ENCODE measurements around the gene FSD2. TPM values are rescaled to one million over a fixed set of nuclear protein-coding genes. Genes with fewer than 3 reads are reported as not detected.
A peak's percentile ranks its signal among the peaks of the same experiment; 100 is the strongest.
"Not testable (repeated sequence)": the region's sequence is repeated elsewhere in the genome, so short reads cannot be mapped to it uniquely, and the experiment has no call there.

The FSD2 gene
- total RNA-seq, 2 donors from 2014 or later, result not detected

DNA sequence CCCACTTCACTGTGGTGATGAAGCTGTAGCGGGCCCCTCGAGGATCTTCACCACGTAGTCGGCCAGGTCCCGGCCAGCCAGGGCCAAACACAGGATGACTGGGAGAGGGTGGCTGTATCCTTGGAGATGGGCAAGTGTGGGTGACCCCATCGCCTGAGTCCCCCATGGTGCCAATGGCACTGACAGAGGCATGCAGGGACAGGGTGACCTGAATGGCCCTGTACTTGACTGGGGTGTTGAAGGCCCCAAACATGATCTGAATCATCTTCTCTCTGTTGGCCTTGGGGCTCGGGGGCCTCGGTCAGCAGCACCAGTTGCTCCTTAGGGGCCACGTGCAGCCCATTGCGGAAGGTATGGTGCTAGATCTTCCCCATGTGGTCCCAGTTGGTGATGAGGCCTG lies 79.1 kb downstream of the FSD2 start:
- DNase-seq (ENCODE audit: low spot score in 2 of 2) (no peak), ATAC-seq (no peak)
- Mint-ChIP-seq H3K9me3 (no peaks in the 10 kb centered on the region), H3K36me3 (peaks cover 0 to 4% of the 10 kb centered on the region in 2 donors), H3K27ac (no peak overlapping the region)

DNA sequence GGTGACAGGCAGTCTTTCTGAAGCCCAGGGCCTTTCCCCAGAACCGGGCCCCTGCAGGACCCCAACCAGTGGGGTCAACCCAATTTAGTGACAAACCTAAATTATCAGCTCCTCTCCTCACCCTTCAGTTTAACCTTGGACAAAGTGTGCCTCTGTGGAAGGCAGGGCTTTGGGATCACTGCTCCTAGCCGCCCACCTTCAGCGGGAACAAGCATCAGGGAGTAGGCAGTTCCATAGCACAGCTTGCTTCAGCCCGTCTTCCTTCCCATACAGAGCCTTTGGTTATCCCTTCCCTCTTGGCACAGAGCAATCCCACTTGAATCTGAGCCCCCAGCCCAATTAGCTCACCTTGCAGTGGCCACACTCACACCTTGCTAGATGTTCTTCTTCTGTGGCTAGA lies 90.9 kb downstream of the FSD2 start:
- ATAC-seq, result no peak
- peaks cover 9 to 10% of the 10 kb centered on the region in 2 donors for H3K9me3 Mint-ChIP-seq
- DNase-seq (ENCODE audit: low spot score in 2 of 2), result no peak
- no peak overlapping the region for H3K27ac Mint-ChIP-seq
- H3K36me3 Mint-ChIP-seq, result peaks cover 0 to 5% of the 10 kb centered on the region in 2 donors

DNA sequence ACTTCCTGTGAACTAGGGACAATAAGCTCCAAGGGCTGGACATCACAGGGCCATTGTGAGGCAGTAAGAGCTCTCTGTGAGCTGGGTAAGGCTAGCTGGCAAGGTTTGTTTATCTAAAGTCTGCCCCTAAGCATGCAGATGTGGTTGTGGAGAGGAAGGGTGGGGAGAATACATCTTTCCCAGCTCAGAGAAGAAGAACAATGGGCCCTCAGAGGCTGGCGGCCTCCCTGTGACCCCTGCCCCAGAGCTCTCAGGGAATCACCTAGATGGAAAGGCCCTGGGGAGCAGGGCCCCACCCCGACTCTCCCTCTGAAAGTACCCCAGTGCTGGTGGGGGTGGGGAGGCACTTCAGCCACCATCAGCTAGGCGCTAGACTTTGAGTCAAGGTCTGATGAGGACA lies 91.9 kb downstream of the FSD2 start:
- ATAC-seq (no peak), DNase-seq (ENCODE audit: low spot score in 2 of 2) (no peak)
- Mint-ChIP-seq H3K9me3 (peaks cover 6 to 9% of the 10 kb centered on the region in 2 donors), H3K27ac (no peak overlapping the region), H3K36me3 (peaks cover 0 to 5% of the 10 kb centered on the region in 2 donors)

DNA sequence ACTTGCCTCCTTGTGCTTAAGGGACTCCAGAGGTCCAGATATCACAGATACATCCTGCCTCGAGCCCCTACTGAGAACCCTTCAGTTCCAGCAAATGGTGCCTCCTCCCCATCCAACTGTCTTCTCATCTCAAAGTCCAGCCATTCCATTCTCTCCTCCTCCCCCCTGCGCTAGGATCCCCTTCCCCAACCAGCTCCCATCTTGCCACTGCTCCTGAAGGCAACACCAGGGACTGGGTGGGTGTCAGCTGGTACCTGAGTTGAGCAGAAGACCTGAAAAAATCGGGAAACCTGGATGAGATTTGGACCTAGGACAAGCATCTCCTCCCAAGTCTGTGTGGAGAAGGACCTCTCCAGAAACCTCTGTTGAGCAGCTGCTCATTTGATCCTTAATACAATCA lies 93.8 kb downstream of the FSD2 start:
- no peak for ATAC-seq
- peaks cover 0 to 4% of the 10 kb centered on the region in 2 donors for H3K36me3 Mint-ChIP-seq
- peaks cover 0 to 3% of the 10 kb centered on the region in 2 donors for H3K9me3 Mint-ChIP-seq
- DNase-seq (ENCODE audit: low spot score in 2 of 2), result no peak
- H3K27ac Mint-ChIP-seq, result no peak overlapping the region

DNA sequence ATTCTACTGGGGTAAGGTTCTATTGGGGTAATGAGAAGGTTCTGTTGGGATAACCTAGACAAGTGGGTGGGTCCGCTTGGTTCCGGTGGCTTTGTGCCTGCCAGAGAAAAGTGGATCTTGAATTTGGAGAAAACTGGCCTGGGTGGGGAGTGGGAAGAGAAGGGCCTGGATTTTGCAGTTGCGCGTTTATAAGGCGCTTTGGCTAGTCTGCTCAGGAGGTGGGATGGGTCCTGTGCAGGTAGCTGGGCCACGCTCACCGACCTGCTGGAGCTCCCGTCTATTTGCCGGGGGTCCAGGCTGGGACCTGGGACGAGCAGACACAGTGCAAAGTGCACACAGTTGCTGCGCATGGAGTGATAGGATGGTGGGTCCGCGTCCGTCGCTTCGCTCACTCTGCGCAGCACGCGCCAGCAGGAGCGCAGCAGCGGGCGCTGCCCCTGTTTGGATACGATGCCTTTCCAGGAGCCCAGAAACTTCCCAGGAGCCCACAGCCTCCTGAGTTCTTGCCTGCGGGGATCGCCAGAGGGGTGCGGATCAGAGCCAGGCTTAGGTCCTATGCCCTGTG lies 94.9 kb downstream of the FSD2 start:
- H3K27ac Mint-ChIP-seq, result no peak overlapping the region
- no peaks in the 10 kb centered on the region for H3K9me3 Mint-ChIP-seq
- no peaks in the 10 kb centered on the region for H3K36me3 Mint-ChIP-seq
- ATAC-seq (no peak), DNase-seq (ENCODE audit: low spot score in 2 of 2) (no peak)

DNA sequence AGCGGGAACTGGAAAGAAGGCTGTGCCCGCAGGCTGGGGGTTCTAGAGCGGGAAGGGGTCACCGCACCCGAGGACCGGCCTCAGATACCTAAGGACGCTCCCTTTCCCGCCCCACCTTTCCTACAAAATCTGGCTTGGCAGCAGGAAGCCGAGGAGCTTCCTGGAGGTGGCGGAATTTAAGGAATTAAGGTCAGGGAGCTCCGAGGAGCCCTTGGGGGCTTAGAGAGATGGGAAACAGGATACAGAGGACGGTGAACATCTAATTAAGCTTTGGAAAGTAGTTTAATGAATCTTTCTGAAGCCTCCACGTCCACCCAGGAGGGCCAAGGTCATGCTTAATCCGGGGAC lies 95.7 kb downstream of the FSD2 start:
- Mint-ChIP-seq H3K27ac (no peak overlapping the region), H3K9me3 (no peaks in the 10 kb centered on the region), H3K36me3 (no peaks in the 10 kb centered on the region)
- ATAC-seq (no peak), DNase-seq (ENCODE audit: low spot score in 2 of 2) (no peak)

DNA sequence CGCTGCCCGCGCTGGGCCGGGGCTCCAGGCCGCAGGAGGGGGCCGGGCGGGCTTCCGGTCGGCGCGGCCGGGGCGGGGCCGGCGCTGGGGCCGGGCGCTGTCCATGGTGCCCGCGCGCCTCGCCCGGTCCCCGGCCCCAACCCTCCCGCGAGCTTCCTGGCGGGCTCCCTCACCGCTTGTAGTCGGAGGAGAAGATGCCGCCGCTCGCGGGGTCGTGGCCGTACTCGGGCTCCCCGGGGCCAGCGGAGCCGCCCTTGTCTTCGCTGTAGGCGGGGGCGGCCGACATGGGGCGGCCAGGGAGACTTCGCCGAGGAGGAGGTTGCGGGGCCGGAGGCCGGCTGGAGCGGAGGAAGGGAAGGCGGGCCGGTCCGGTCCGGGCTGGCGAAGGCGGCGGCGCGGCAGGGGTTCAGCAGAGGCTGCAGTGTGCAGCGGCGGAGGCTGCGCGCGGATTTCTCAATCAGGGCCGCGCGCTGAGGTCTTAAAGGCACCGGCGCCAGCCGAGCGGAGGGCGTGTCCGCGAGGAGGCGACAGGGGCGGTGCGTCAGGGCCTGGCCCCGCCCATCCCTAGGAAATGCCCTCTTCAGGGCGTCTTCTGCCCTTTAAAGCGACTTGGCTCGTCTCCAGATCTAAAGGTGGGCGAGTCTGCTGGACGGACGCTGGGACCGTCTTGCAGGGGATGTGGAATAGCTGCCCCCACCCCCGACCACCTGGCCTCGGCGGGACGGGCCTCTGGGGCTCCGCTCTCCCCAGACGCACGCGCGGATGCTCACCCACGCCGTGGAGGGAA lies 96.3 kb downstream of the FSD2 start, which contains the start of gene AP3B2:
Gene AP3B2, minus strand, starts transcription at position 455 of the 787 bp plus-strand sequence. Its CDS starts 169 bp downstream, at position 286.
- H3K27ac Mint-ChIP-seq, result no peak within 1 kb of the TSS
- ATAC-seq (peak; percentile 92 to 95), DNase-seq (ENCODE audit: low spot score in 2 of 2) (peak; percentile 74 to 77)
- no peaks in the 10 kb centered on the region for H3K36me3 Mint-ChIP-seq
- H3K9me3 Mint-ChIP-seq, result no peaks in the 10 kb centered on the region

DNA sequence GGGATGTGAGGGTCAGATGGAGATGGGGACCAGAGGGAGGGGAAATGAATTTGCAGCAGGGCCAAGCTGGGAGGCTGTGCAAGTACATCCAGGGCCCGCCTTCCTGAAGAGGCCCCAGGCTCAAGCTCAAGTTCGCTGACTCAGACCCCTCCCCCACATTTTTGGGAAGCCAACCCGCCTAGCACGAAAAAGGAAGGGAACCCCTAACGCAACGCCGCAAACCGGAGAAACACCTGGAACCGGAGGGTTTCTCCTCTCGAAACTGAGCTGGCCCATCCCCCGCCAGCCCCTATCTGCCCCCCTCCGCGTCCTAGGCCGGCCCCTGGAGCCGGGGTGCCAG lies 96.8 kb downstream of the FSD2 start:
- DNase-seq (ENCODE audit: low spot score in 2 of 2) (no peak), ATAC-seq (peak in 1 of 2 donors; percentile 4)
- Mint-ChIP-seq H3K27ac (no peak overlapping the region), H3K36me3 (no peaks in the 10 kb centered on the region), H3K9me3 (no peaks in the 10 kb centered on the region)

DNA sequence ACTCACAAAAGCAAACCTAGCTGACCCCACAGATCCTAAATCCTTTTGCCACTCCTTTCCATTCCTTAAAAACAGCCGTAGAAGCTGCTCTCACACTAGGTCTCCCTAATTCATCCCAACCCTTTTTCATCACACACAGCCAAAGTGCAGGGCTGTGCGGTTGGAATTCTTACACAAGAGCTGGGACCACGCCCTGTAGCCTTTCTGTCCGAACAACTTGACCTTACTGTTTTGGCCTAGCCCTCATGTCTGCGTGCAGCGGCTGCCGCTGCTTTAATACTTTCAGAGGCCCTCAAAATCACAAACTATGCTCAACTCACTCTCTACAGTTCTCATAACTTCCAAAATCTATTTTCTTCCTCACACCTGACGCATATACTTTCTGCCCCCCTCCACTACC lies 100.0 kb downstream of the FSD2 start:
- not testable (repeated sequence) for H3K36me3 Mint-ChIP-seq; DNase-seq (ENCODE audit: low spot score in 2 of 2); ATAC-seq; H3K27ac Mint-ChIP-seq; H3K9me3 Mint-ChIP-seq

Other genes with a start within 250 kb of the FSD2 start
- not detected for gene CPEB1, start 158.7 kb downstream of the FSD2 start, total RNA-seq
- gene AP3B2, start 96.2 kb downstream of the FSD2 start, total RNA-seq, result 1 to 10 TPM in 1 of 2 donors, under 1 TPM in 1; 0.18 to 1.4 TPM
- 1 to 10 TPM; 2.5 to 9.4 TPM for gene WHAMM, start 3.6 kb upstream of the FSD2 start, total RNA-seq
- gene HOMER2, start 146.7 kb upstream of the FSD2 start, total RNA-seq, result 1 to 10 TPM; 2.2 to 4.4 TPM
- 10 to 100 TPM; 20.1 to 20.3 TPM for gene RAMAC, start 180.1 kb upstream of the FSD2 start, total RNA-seq
- gene C15orf40, start 205.6 kb upstream of the FSD2 start, total RNA-seq, result 10 to 100 TPM; 18.1 to 26.3 TPM

All from activated naive CD4-positive, alpha-beta T cell treated with anti-CD3 and anti-CD28 coated beads, Interleukin-2, amount 50 U/mL, for 72 hours (primary cell).